Activated B cell treated with CpG ODN at 0.5 μM for 24 hours (primary cell): Measurements from ENCODE around the gene SEPHS2. TPM values are rescaled to one million over a fixed set of nuclear protein-coding genes. Genes with fewer than 3 reads are reported as not detected.

Experiments
- ATAC-seq: fragments of 200-7000 bp; cut with Tn5 transposase; one replicate; pipeline ENCODE4 v1.10.0; 2021; ENCODE audit warnings: low read depth, mild to moderate bottlenecking, moderate library complexity
- CTCF ChIA-PET: fragments of 350-600 bp; sonication (Branson Sonifier 250); formaldehyde crosslinking; loops from one replicate; lab custom pipeline; 2021; ENCODE audit warnings: antibody characterized with exemption; lab: Charles Lee
- POLR2A ChIA-PET: fragments of 350-600 bp; sonication (Branson Sonifier 250); formaldehyde crosslinking; loops from one replicate; lab custom pipeline; 2021; ENCODE audit warnings: antibody characterized with exemption; lab: Charles Lee
- DNase-seq: peaks from one replicate; pipeline ENCODE4 v3.0.0; 2022
- H3K27ac Mint-ChIP-seq: one replicate; pipeline ENCODE4 v1.8.0; 2020; ENCODE audit warnings: mixed read lengths
- H3K27me3 Mint-ChIP-seq: one replicate; pipeline ENCODE4 v1.8.0; 2021; ENCODE audit warnings: mixed read lengths
- H3K36me3 Mint-ChIP-seq: one replicate; pipeline ENCODE4 v1.8.0; 2021; ENCODE audit warnings: low read depth, mixed read lengths
- H3K4me1 Mint-ChIP-seq: one replicate; pipeline ENCODE4 v1.8.0; 2021; ENCODE audit warnings: mixed read lengths
- H3K4me3 Mint-ChIP-seq: one replicate; pipeline ENCODE4 v1.8.0; 2020; ENCODE audit warnings: mild to moderate bottlenecking, mixed read lengths
- H3K9me3 Mint-ChIP-seq: one replicate; pipeline ENCODE4 v1.8.0; 2020; ENCODE audit warnings: mixed read lengths
- CTCF ChIP-seq: fragments of 200-600 bp; IDR thresholded peaks from one replicate; pipeline ENCODE4 v1.8.0; 2022; ENCODE audit warnings: antibody characterized with exemption, mild to moderate bottlenecking
- intact Hi-C: fragments of 100-400 bp; cut with micrococcal nuclease; formaldehyde crosslinking; loops from one replicate; pipeline ENCODE4 v1.15.1; 2024
- total RNA-seq: library from RNA; stranded (reverse); gene quantifications from 2 replicates; pipeline ENCODE4 v1.2.3, GENCODE V29; 2022

SEPHS2 gene
- total RNA-seq, 1 donor from 2014 or later, result 80.0 TPM

DNA sequence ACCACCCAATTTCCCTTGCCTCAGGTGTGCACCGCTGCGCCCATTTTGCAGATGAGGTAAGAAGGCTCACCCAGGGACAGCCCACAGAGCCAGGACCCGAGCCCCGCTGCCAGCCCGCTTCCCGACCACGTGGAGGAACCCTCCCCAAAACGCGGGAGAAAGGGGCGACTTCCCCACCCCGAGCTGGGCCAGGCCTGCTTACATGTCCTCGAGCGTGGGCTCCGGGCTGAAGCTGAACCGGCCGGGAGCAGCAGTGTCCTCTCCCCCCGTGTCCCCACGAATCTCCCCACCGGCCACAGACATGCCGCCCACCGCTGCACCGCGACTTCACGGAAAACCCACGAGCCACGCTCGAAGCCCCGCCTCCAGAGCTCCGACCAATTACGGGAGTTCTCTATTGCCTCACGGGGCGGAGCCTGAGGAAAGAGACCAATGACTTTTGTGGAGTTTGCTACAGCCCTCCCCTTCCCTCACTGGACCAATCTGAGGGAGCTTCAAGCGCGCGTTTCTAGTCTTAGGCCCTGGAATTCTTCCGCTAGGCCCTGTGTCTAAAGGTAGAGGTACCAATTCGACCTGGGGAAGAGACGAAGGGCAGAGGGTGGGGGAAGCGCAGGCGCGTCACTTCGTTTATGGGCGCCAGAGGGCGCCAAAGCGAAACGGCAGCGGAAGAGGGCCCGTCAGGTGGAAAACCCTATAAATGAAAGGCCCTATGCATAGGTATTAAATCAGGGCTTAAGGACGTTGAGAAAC, 15.8 kb downstream of the SEPHS2 start, which contains the start of gene DCTPP1:
Gene DCTPP1, minus strand, starts transcription at position 353 of the 750 bp plus-strand sequence. Its CDS starts 50 bp downstream, at position 303.
- no peak for TF ChIP-seq CTCF
- H3K4me1 Mint-ChIP-seq, result peaks cover 2% of the 10 kb centered on the region
- H3K36me3 Mint-ChIP-seq, result peaks cover 27% of the 10 kb centered on the region
- ATAC-seq, result peak; percentile 97
- CTCF ChIA-PET, result interaction anchor here (0.6 to 3.8 kb wide), 40 partner anchors 9 to 511 kb away, joined by 3 to 35 read pairs (median 5); partner anchors contain the start of genes ITGAL, SEPHS2, ZNF48 and ZNF688
- intact Hi-C loops, result loop anchor here (1.0 to 2.0 kb wide), 16 partner anchors 12 to 269 kb away; partner anchors contain the start of genes FBRS, PRR14, SEPHS2 and SRCAP
- no peaks in the 10 kb centered on the region for H3K27me3 Mint-ChIP-seq
- peak; percentile 86 for DNase-seq
- H3K4me3 Mint-ChIP-seq, result no peak within 1 kb of the TSS
- POLR2A ChIA-PET, result interaction anchor here (0.5 to 2.7 kb wide), 46 partner anchors 10 to 837 kb away, joined by 3 to 51 read pairs (median 6); partner anchors contain the start of genes CD2BP2, CORO1A, FBRS and ITGAL
- H3K9me3 Mint-ChIP-seq, result no peaks in the 10 kb centered on the region
- H3K27ac Mint-ChIP-seq, result no peak within 1 kb of the TSS

DNA sequence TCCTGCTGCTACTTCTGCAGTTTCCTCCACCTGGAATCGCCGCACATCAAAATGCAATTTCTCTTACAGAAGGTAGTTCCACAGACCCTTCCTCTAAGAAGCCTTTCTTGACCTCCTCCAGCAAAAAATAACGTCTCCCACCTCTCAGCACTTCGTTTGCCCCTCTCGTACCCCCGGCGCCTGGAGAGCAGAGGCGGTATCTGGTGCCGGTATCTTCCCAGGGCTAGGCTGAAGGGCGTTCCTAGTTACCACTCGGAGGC, 16.3 kb downstream of the SEPHS2 start:
- TF ChIP-seq CTCF, result no peak
- CTCF ChIA-PET, result interaction anchor here (0.6 to 3.8 kb wide), 37 partner anchors 9 to 512 kb away, joined by 3 to 35 read pairs (median 5); partner anchors contain the start of genes ITGAL, SEPHS2, ZNF48 and ZNF688
- Mint-ChIP-seq H3K4me3 (no peak overlapping the region), H3K9me3 (no peaks in the 10 kb centered on the region), H3K27me3 (no peaks in the 10 kb centered on the region), H3K36me3 (peaks cover 32% of the 10 kb centered on the region), H3K4me1 (peaks cover 2% of the 10 kb centered on the region), H3K27ac (no peak overlapping the region)
- ATAC-seq, result peak; percentile 3
- no peak for DNase-seq
- intact Hi-C loops, result no loop called here
- POLR2A ChIA-PET, result interaction anchor here (0.6 to 2.7 kb wide), 44 partner anchors 10 to 639 kb away, joined by 3 to 51 read pairs (median 7); partner anchors contain the start of genes CD2BP2, CORO1A, FBRS and ITGAL

DNA sequence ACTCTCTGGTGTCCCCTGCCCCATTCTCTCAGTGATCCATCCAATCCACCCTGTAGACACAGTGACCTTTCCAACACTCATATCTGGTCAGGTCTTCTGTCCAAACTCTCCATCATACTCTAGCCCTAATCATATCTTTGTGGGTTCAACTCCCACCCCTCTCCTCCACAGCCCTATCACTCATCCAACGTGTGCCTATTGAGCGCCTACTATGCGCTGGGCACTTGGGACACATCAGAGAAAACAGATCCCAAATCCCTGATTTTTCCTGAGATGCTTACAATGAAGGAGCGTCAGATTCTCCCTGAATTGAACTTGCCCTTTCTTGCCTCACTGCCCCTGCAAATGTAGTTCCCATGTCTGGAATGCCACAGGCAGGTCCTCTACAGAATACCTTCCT, 17.6 kb downstream of the SEPHS2 start:
- Mint-ChIP-seq H3K4me1 (peaks cover 2% of the 10 kb centered on the region), H3K27me3 (no peaks in the 10 kb centered on the region), H3K27ac (no peak overlapping the region), H3K36me3 (peaks cover 42% of the 10 kb centered on the region), H3K4me3 (peak overlapping the region; percentile 29), H3K9me3 (no peaks in the 10 kb centered on the region)
- ChIA-PET POLR2A (no interaction called here), CTCF (no interaction called here)
- intact Hi-C loops, result no loop called here
- no peak for TF ChIP-seq CTCF
- DNase-seq (no peak), ATAC-seq (no peak)

GRCh38 chr16:30421010-30421409, 24.7 kb downstream of the SEPHS2 start:
- CTCF ChIA-PET, result interaction anchor here (1.4 kb wide), 1 partner anchor 9 kb away, joined by 6 read pairs; the partner anchor contains the start of gene DCTPP1
- H3K27ac Mint-ChIP-seq, result no peak overlapping the region
- DNase-seq (no peak), ATAC-seq (no peak)
- H3K27me3 Mint-ChIP-seq, result no peaks in the 10 kb centered on the region
- H3K9me3 Mint-ChIP-seq, result no peaks in the 10 kb centered on the region
- POLR2A ChIA-PET, result interaction anchor here (0.8 kb wide), 1 partner anchor 213 kb away, joined by 3 read pairs; no protein-coding TSS in a partner anchor
- H3K4me3 Mint-ChIP-seq, result no peak overlapping the region
- intact Hi-C loops, result no loop called here
- peaks cover 13% of the 10 kb centered on the region for H3K4me1 Mint-ChIP-seq
- H3K36me3 Mint-ChIP-seq, result peaks cover 51% of the 10 kb centered on the region
- no peak for TF ChIP-seq CTCF
